SIG-M5 treated with dmso at 0.1 percent for 504 hours (cell line): ENCODE results near the gene VPS37C.
A peak's percentile ranks its signal among the peaks of the same experiment; 100 is the strongest.
"Not testable (repeated sequence)": the region's sequence is repeated elsewhere in the genome, so short reads cannot be mapped to it uniquely, and the experiment has no call there.

Source experiments
- DNase-seq: peaks from one replicate; lab custom pipeline; 2025; ENCODE audit not compliant: unreplicated experiment; lab: John Stamatoyannopoulos, UW

VPS37C gene

DNA sequence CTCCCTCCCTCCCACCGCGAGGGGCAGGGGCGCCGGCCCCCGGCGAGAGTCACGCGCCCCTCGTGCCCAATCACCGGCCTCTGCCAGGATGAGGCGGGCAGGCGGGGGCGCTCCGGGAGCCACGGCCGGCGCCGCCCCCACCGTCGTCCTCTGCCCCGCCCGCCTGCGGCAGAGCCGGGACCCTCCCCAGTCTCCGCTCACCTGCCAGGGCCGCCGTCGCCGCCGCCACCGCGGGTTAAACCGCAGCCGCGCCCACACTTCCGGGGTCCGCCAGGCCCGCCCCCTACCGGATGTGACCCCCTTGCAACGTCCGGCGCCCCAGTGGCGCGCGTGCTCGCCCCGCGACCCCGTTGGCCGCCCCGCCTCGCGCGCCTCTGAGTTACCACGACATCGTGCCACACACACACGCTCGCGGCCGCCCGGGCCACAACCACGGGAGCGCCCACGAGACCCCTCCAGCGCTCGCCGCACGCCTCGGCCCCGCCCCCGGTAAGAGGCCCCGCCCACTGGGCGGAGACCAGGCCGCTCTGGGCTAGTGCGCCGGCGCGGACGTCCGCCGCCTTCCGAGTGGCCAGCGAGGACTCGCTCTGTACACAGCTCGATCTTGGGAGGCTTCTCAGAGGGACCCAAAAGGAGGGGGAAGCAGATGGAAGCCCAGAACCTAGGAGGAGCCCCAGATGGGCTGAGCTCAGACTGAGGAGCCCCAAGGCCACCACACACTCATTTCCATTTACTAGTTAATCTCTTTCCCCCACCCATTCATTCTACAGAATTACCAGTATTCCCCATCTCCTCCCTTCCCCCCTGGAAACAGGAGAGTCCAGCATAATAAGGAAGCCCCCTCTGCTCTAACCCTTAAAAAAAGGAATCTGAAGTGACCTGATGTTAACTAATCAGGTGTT lies at the start of gene VPS37C:
Gene VPS37C (minus strand): TSS at position 237 of the 902 bp plus-strand sequence. CDS start 22,597 bp downstream, outside the sequence.
- DNase-seq: peak; percentile 81

DNA sequence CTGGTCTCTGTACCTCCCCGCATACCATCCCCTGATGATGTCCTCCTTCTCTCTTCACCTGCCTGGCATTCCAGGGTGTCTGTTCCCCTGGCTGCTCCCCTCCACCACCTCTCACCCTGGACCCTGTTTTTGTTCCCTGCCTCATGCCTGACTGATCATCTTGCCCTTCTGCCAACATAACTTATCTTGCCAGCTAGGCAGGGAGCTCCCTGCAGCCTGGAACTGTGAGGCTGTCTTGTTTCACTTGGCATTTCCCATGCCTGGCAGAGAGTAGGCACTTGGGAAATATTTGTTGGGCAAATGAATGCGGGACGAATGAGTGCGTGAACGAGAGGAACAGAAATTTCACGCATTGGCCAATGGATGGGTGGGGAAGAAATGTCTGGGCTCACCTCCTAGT lies 49.4 kb upstream of the VPS37C start:
- not testable (repeated sequence) for DNase-seq

DNA sequence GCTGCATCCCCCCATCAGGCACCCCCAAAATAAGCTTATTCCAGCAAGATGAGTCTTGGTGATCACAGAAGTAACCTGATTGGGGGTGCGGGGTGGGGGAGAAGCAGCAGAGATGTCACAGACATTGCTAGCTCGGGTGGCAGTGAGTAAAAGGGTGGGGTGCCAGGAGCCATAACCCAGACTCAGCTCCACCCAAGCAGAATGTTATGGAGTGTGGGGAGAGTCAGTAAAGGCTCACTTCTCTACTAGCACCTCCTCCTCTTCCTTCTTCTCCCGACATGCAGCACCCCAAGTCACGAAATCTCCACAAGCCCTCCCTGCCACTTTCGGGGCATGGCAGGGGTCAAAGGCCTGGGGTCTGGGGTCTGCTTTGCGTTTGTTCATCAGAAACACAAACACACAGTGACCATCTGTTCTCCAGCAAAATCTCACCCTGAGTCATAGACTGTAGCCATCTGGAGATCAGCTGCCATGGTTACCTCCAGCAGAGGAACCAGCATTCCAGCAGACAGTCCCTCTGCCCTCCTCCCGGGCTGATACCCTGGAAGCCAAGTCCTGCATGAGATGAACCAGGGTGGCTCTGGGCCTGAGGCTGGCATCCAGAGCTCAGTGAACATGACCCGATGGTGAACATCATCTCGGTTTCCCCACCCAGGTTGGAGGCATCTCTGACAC lies 46.5 kb upstream of the VPS37C start:
- not testable (repeated sequence) for DNase-seq

DNA sequence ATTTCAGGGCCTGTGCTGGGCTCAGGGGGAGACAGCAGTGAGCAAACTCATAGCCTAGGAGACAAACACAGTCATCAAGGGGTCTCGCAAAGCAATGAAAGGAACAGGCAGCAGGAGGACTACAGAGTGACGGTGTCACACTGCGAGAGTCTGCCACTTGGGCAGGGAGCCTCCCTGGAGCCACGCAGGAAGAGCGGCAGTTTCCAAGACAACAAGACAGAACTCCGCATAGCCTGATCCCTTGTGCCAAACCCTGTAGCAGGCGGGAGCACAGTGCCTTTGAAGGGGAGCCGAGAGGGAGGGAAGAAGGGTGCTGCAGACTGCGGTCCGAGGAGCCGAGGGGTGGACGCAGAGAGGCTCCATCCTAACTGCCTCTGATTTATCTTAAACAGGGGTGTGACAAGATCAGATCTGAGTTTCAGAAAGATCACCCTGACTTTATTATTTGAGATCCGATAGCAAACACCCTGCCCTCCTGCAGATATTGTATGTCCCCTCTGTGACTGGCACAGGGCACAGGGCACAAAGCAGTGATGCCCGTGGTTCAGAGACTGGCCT lies 43.4 kb upstream of the VPS37C start:
- not testable (repeated sequence) for DNase-seq

DNA sequence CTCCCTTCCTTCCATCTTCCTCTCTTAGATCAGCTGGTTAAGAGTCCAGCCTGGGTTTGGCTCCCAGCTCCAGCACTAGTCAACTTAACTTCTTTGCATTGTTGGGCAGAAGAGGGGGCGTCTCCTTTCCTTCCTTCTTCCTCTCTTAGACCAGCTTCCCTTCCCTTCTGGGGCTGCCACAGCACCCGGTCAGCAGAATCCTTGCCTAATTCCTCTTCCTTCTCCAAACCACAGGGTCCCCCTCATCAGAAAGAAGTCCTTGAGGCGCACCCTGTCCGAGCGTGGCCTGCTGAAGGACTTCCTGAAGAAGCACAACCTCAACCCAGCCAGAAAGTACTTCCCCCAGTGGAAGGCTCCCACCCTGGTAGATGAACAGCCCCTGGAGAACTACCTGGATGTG lies 42.6 kb upstream of the VPS37C start:
- not testable (repeated sequence) for DNase-seq

DNA sequence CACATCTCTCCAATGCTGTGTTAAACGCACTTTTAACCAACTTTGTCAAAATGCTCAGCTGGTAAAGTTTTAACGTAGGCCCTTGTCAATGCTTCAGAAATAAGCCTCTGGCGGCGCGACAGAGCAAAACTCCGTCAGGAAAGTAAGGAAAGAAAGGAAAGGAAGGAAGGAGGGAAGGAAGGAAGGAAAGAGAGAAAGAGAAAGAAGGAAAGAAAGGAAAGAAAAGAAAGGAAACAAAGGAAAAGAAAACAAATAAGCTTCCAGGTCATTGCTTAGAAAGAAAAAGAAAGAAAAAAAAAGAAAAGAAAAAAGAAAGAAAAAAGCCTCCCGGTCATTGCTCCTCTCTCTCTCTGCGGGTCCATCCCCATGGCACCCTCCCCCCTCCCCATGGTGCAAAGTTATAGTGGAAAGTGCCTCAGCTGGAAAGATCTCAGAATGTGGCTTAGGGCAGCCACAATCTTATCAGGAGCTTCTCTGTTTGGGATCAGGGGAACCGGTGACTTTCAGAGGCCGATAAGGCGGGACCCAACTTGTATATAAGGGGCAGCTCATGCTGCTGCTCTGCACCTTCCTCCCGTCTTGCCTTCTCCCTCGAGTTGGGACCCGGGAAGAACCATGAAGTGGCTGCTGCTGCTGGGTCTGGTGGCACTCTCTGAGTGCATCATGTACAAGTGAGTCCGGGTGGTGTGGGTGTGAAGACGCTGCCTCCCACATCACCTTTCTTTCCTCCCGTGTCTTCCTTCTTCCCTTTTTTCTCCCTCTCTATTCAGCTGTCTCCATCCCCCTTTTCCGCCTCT lies 41.9 kb upstream of the VPS37C start, which contains the start of gene PGA3:
Gene PGA3 (plus strand): TSS at position 566 of the 797 bp plus-strand sequence. CDS start 50 bp downstream, at position 616.
- DNase-seq: not testable (repeated sequence)

DNA sequence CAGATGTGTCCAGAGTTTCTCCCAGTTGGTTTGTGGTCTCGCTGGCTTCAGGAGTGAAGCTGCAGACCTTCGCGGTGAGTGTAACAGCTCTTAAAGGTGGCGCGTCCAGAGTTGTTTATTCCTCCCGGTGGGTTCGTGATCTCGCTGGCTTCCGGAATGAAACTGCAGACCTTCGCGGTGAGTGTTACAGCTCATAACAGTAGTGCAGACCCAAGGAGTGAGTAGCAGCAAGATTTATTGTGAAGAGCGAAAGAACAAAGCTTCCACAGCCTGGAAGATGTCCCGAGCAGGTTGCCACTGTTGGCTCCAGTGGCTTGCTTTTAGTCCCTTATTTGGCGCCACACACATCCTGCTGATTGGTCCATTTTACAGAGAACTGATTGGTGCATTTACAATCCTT lies 40.2 kb upstream of the VPS37C start:
- DNase-seq: no peak

DNA sequence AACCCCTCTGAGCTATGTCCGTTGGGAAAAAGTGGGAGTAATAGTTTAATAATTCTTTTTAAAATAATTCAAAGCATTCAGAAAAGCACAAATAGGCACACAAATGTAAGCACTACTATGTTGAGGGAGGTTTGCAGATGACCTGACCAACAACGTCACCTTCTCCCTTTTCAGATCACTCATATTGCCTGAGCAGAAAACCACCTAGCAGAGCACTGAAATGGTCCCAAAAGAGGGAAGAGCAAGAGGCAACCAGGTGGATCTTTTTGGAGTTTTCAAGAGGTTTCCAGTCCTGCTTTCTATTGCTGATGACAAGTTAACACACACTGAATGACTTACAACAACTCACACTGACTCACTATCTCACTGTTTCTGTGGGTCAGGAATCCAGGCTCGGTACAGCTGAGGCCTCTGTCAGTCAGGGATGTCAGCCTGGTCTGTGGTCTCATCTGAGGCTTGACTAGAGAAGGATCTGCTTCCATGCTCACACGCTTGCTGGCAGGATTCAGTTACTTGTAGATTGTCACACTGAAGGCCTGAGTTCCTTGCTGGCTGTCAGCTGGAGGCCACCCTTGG lies 37.8 kb upstream of the VPS37C start:
- DNase-seq: no peak

DNA sequence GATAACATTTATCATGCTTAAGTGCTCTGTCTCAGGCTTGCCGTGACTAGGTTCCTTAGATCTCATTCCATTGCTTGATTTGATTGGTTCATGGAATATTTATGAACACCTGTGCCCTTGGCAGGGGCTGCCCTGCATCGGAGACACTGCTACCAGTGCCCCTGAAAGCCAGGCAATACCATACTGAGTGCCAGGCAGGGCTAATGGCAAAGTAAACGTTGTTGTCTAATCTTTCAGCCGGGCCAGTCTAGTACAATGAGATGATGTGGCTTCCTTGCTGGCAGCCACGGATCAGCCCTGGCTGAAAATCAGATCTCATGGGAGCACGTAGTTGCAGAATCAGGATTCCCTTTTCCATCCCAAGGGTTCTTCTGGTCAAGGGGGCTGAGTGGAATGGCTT lies 37.1 kb upstream of the VPS37C start:
- DNase-seq: no peak

DNA sequence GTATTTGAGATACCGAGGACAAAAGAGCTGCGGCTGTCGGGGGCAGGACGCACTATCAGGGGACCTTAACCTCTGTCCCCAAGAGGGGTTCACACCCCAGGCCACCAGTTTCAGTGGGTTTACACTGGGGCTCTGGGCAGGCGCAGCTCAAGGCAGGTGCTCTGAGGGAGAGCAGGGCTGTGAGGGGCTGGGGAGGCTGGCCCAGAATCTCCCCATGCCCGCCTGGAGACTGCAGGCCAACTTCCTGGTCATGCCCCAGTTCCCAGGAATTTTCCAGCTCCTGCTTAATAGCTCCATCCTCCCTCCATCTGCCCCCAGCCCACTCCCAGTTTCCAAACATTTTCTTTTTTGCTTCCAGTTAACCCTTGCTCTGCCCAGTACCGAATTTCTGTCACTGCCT lies 34.5 kb upstream of the VPS37C start:
- no peak for DNase-seq

DNA sequence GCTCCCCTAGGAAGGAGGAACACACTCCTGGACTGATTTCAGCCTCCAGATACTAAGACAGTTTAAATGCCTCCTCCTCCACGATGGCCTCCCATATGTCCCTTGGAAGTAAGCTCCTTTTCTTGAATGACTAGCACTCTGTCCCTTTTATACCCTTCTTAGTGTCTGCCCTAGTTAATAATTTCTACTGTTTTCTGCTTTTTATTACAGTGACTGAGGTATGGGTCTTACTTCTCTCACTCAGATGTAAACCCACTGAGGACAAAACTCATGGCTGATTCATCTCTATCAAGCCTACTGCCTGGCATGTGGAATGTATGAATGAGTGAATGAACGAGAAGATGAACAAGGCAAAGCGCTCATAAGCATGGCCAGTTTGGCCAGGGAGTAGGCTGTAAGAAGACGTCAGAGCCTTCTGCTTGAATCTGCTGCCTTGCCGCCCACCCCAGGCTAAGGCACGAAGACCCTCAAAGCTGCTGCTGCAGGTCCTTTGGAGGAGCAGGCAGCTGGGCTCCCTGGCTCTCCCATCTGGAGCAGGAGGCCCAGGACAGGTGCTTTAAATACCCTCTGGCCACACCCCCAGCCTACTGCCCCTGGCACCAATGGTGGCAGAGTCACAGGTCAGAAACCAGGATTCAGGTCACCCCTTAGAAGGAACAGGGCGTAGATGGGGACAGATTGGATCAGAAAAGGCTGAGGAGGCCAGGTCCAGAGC lies 33.9 kb upstream of the VPS37C start:
- no peak for DNase-seq

DNA sequence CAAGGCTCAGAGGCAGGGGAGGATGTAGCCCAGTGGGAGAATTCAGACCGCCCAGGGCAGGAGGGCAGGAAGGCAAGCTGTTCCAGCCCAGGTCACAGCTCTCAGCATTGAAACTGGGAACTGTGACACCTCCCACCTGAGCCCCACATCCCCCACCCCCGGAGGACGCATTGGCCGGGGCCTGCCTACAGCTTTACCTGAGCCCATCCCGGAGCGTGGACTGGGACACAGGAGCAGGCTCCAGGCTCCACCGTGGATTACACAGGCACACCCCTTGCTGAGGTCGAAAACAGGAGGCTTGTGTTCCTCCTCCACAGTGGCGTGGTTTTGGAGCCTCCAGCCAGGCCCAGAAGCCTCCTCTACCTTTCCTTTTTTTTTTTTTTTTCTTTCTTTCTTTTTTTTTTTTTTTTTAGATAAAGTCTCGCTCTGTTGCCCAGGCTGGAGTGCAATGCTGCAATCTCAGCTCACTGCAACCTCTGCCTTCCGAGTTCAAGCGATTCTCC lies 33.0 kb upstream of the VPS37C start:
- DNase-seq: no peak

DNA sequence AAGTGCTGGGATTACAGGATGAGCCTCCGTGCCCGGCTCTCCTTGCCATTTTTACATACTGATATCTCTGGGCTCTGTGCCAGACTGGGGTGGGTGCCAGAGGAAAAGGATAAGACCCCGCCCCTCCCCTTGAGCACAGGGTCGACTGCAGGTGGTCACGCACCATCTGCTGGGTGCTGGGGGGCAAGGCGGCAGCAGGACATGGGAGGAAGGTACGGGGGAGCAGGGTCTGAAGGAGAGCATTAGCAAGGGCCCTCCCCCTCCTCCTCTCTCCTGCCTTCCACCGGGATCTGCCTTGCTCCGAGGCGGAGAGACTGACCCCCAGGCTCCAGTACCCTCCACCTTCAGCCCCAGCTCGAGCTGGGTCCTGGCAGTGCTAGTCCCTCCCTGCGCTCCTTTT lies 32.4 kb upstream of the VPS37C start:
- DNase-seq: no peak

DNA sequence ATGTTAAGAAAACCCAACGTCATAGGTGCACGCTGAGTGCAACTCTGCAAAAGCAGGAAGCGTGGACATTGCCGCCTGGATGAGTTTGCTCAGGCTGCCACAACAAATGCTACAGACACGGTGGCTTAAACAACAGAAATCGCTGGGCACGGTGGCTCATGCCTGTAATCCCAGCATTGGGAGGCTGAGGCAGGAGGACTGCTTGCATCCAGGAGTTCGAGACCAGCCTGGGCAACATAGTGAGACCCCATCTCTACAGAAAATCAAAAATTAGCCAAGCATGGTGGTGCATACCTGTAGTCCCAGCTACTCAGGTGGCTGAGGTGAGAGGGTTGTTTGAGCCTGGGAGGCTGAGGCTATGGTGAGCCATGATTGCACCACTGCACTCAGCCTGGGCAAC lies 28.7 kb upstream of the VPS37C start:
- DNase-seq: no peak

DNA sequence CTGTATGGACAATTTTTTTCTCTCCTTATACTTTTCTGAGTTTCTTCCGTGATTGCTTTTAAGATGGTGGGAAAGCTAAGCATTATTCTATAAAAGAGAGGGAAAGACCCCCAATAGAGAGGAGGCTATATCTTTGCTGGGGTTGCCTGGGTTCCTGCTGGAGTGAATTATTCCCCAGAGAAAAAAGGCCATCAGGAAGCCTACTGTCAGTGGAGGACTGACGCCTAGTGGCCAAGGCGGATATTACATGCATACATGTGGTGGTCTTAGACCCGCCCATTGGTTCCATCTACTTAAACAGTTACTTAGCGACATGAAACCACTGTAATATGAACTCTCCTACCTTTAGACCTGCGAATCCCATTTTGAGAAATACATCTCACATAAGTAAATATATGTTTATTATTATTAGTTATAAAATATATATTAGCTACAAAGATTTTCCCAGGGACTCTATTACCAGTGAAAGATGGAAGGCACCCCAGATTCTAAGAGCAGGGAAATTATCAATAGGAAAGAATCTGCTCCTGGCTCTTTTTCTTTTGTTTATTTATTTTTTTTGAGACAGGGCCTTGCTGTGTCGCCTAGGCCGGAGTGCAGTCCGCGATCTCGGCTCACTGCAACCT lies 26.4 kb upstream of the VPS37C start:
- peak; percentile 49 for DNase-seq

DNA sequence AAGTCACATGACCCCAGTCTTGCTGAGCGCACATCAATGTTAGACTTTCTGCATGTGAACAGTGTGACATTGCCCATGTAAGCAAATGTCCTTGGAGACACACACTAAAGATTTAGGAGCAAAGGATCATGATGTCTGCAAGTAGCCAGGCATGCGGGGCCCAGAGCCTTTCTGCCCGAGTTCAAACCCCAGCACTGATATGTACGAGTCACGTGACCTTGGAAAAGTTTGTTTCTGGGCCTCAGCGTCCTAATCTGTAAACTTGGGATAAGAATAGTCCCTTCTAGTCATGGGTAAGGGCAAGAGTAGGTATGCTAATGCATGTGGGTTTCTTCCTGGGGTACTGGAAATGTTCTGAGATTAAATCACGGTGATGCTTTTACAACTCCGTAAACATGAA lies 25.3 kb upstream of the VPS37C start:
- no peak for DNase-seq

DNA sequence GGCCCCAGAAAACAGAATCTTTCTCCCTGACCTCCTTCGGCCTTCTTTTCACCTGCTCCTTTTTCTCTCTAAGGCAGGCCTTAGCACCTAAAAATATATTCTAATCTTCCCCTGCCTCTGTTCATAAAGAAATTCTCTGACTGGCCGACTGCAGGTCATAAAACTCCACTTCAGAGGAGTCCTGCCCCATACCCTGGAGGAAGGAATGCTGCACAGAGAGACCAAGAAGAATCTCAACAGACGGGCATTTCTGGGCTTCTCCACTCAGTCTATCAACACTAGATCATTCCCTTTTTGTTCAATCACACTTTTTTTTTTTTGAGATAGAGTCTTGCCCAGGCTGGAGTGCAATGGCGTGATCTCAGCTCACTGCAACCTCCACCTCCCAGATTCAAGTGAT lies 22.4 kb upstream of the VPS37C start:
- no peak for DNase-seq

DNA sequence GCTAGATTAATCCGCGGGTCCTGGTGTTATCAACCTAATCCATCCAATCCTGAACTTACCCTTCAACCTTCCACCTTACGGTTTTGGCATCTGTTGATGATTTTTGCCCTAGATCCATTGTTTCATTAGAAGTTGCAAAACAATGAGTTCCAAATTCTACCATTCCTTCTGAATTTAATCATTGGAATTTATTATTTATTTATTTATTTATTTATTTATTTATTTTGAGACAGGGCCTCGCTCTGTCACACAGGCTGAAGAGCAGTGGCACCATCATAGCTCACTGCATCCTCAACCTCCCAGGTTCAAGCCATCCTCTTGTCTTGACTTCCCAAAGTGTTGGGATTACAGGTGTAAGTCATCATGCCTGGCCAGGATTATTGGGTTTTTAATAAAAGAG lies 20.3 kb upstream of the VPS37C start:
- no peak for DNase-seq

DNA sequence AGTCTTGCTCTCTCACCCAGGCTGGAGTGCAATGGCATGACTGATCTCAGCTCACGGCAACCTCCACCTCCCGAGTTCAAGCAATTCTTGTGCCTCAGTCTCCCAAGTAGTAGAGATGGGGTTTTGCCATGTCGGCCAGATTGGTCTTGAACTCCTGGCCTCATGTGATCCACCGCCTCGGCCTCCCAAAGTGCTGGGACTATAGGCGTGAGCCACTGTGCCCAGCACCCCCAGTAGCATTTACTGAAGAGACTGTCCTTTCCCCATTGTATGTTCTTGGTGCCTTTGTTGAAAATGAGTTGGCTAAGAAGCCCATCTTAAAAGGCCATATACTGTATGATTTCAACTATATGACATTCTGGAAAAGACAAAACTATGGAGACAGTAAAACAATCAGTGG lies 19.0 kb upstream of the VPS37C start:
- DNase-seq: not testable (repeated sequence)
